Measurements from ENCODE around the gene CCDC171. TPM values are rescaled to one million over a fixed set of nuclear protein-coding genes. Genes with fewer than 3 reads are reported as not detected.
"Not testable (repeated sequence)": the region's sequence is repeated elsewhere in the genome, so short reads cannot be mapped to it uniquely, and the experiment has no call there.

CCDC171 gene
- polyA plus RNA-seq, 3 donors = 0.08 to 0.17 (median 0.10) TPM

- Mint-ChIP-seq H3K4me1 (peaks cover 1% of the 10 kb centered on the region), H3K27ac (no peak overlapping the region), H3K36me3 (peaks cover 0 to 6% of the 10 kb centered on the region in 2 donors), H3K4me3 (no peak overlapping the region), H3K27me3 (ENCODE audit: low read depth in 3 of 3) (peaks cover 0 to 2% (median 0%) of the 10 kb centered on the region in 3 donors), H3K9me3 (peaks cover 5 to 17% (median 8%) of the 10 kb centered on the region in 7 donors)
- H3K27ac ChIP-seq (ENCODE audit: low read depth in 1 of 2, low read length in 2 of 2) = no peak overlapping the region
- H3K9me3 ChIP-seq (replicated peaks in 1 of 2; ENCODE audit: control insufficient read depth in 1 of 2, insufficient read depth in 1 of 2, low read length in 2 of 2) = peaks cover 0 to 4% of the 10 kb centered on the region in 2 donors
- no peak for DNase-seq
- no peaks in the 10 kb centered on the region for H3K36me3 ChIP-seq (replicated peaks in 1 of 2; ENCODE audit: control insufficient read depth in 1 of 2, insufficient read depth in 2 of 2, low read length in 2 of 2)
- TF ChIP-seq CTCF (IDR thresholded peaks at IDR 0.05) = no peak
- H3K9ac ChIP-seq (ENCODE audit: insufficient read depth, low read length, poor library complexity, severe bottlenecking) = no peak overlapping the region
- H3K4me3 ChIP-seq (replicated peaks in 1 of 3; ENCODE audit: low read depth in 2 of 3, low read length in 3 of 3) = no peak overlapping the region
- no CpG with 5 or more reads among the region's 1 CpG for WGBS (ENCODE audit: insufficient coverage)
- no peaks in the 10 kb centered on the region for H3K4me1 ChIP-seq (ENCODE audit: control insufficient read depth in 1 of 2, insufficient read depth in 2 of 2, low read length in 2 of 2)
- intact Hi-C loops (cut with micrococcal nuclease) = no loop called here
- H4K20me1 ChIP-seq (ENCODE audit: insufficient read depth, low read length) = no peaks in the 10 kb centered on the region
- H2AFZ ChIP-seq (ENCODE audit: insufficient read depth, low read depth, low read length, poor library complexity, severe bottlenecking) = no peak overlapping the region
- H3K4me2 ChIP-seq (replicated peaks; ENCODE audit: extremely low read depth, low read length, poor library complexity, severe bottlenecking) = no peak overlapping the region
- H3K79me2 ChIP-seq (ENCODE audit: insufficient read depth, low read length) = no peaks in the 10 kb centered on the region
- no peaks in the 10 kb centered on the region for H3K27me3 ChIP-seq (ENCODE audit: control insufficient read depth in 2 of 2, insufficient read depth in 2 of 2, low read length in 2 of 2)
These were observed 144.1 kb downstream of the CCDC171 start for GRCh38 chr9:15696979-15697378.

GRCh38 chr9:15697446-15697851, 144.6 kb downstream of the CCDC171 start:
- WGBS (ENCODE audit: insufficient coverage) = no CpG with 5 or more reads among the region's 2 CpGs

GRCh38 chr9:15699876-15700559, 147.2 kb downstream of the CCDC171 start:
- H3K9me3 ChIP-seq (replicated peaks in 1 of 2; ENCODE audit: control insufficient read depth in 1 of 2, insufficient read depth in 1 of 2, low read length in 2 of 2); H3K4me2 ChIP-seq (replicated peaks; ENCODE audit: extremely low read depth, low read length, poor library complexity, severe bottlenecking); intact Hi-C loops (cut with micrococcal nuclease); H3K27me3 Mint-ChIP-seq (ENCODE audit: low read depth in 3 of 3); H3K27ac ChIP-seq (ENCODE audit: low read depth in 1 of 2, low read length in 2 of 2); H3K79me2 ChIP-seq (ENCODE audit: insufficient read depth, low read length); H3K27ac Mint-ChIP-seq; H3K27me3 ChIP-seq (ENCODE audit: control insufficient read depth in 2 of 2, insufficient read depth in 2 of 2, low read length in 2 of 2); H3K4me3 ChIP-seq (replicated peaks in 1 of 3; ENCODE audit: low read depth in 2 of 3, low read length in 3 of 3); H4K20me1 ChIP-seq (ENCODE audit: insufficient read depth, low read length); H3K36me3 Mint-ChIP-seq; H3K4me1 ChIP-seq (ENCODE audit: control insufficient read depth in 1 of 2, insufficient read depth in 2 of 2, low read length in 2 of 2); H3K4me1 Mint-ChIP-seq; H2AFZ ChIP-seq (ENCODE audit: insufficient read depth, low read depth, low read length, poor library complexity, severe bottlenecking); DNase-seq; H3K9ac ChIP-seq (ENCODE audit: insufficient read depth, low read length, poor library complexity, severe bottlenecking); H3K4me3 Mint-ChIP-seq; H3K36me3 ChIP-seq (replicated peaks in 1 of 2; ENCODE audit: control insufficient read depth in 1 of 2, insufficient read depth in 2 of 2, low read length in 2 of 2): not testable (repeated sequence)
- H3K9me3 Mint-ChIP-seq = peaks cover 6 to 17% (median 8%) of the 10 kb centered on the region in 7 donors
- WGBS (ENCODE audit: insufficient coverage) = 97% methylated on average over 19 of the region's 36 CpGs

More at GRCh38 chr9:15697446-15697851, 144.6 kb downstream of the CCDC171 start:
- Mint-ChIP-seq H3K27me3 (ENCODE audit: low read depth in 3 of 3) (peaks cover 0 to 2% (median 0%) of the 10 kb centered on the region in 3 donors), H3K4me3 (no peak overlapping the region), H3K27ac (no peak overlapping the region), H3K4me1 (peaks cover 1% of the 10 kb centered on the region), H3K9me3 (peaks cover 5 to 17% (median 8%) of the 10 kb centered on the region in 7 donors), H3K36me3 (peaks cover 0 to 6% of the 10 kb centered on the region in 2 donors)
- intact Hi-C loops (cut with micrococcal nuclease) = no loop called here
- Histone ChIP-seq H3K4me1 (ENCODE audit: control insufficient read depth in 1 of 2, insufficient read depth in 2 of 2, low read length in 2 of 2) (no peaks in the 10 kb centered on the region), H3K4me2 (replicated peaks; ENCODE audit: extremely low read depth, low read length, poor library complexity, severe bottlenecking) (no peak overlapping the region), H3K27me3 (ENCODE audit: control insufficient read depth in 2 of 2, insufficient read depth in 2 of 2, low read length in 2 of 2) (no peaks in the 10 kb centered on the region), H3K4me3 (replicated peaks in 1 of 3; ENCODE audit: low read depth in 2 of 3, low read length in 3 of 3) (no peak overlapping the region), H4K20me1 (ENCODE audit: insufficient read depth, low read length) (no peaks in the 10 kb centered on the region), H3K36me3 (replicated peaks in 1 of 2; ENCODE audit: control insufficient read depth in 1 of 2, insufficient read depth in 2 of 2, low read length in 2 of 2) (no peaks in the 10 kb centered on the region), H3K79me2 (ENCODE audit: insufficient read depth, low read length) (no peaks in the 10 kb centered on the region), H2AFZ (ENCODE audit: insufficient read depth, low read depth, low read length, poor library complexity, severe bottlenecking) (no peak overlapping the region), H3K9me3 (replicated peaks in 1 of 2; ENCODE audit: control insufficient read depth in 1 of 2, insufficient read depth in 1 of 2, low read length in 2 of 2) (peaks cover 0 to 4% of the 10 kb centered on the region in 2 donors), H3K9ac (ENCODE audit: insufficient read depth, low read length, poor library complexity, severe bottlenecking) (no peak overlapping the region), H3K27ac (ENCODE audit: low read depth in 1 of 2, low read length in 2 of 2) (no peak overlapping the region)
- DNase-seq = no peak
- no peak for TF ChIP-seq CTCF (IDR thresholded peaks at IDR 0.05)

All from CD14-positive monocyte (primary cell).